HepG2 (cell line): ENCODE measurements around the gene RSF1. TPM values are rescaled to one million over a fixed set of nuclear protein-coding genes. Genes with fewer than 3 reads are reported as not detected.

Source experiments
- ATAC-seq: fragments of 200-7000 bp; cut with Tn5 transposase; 3 replicates; pipeline ENCODE4 v1.9.1; 2020; ENCODE audit warnings: mild to moderate bottlenecking, moderate library complexity
- BruUV-seq: library from RNA; stranded (reverse); fragments of 400-500 nt; replicated peaks from 2 replicates; lab custom pipeline; 2021; lab: Mats Ljungman, UMichigan
- CTCF ChIA-PET: fragments of 300-600 bp; formaldehyde crosslinking; extraction: SDS; loops from one replicate; lab custom pipeline; 2021; ENCODE audit warnings: low total read pairs, inconsistent platforms, low intra/inter-chr PET ratio; lab: Yijun Ruan, JAX
- POLR2A ChIA-PET: fragments of 350-600 bp; sonication (Branson Sonifier 250); formaldehyde crosslinking; loops from one replicate; lab custom pipeline; 2020; ENCODE audit warnings: antibody characterized with exemption, inconsistent platforms; lab: Yijun Ruan, JAX
- DNase-seq: peaks from one replicate; pipeline ENCODE4 v3.0.0-alpha.2; 2015; ENCODE audit warnings: low spot score
- FAIRE-seq: peaks from 3 replicates; lab custom pipeline; 2011; peaks lifted over from hg19 to GRCh38; lab: Jason Lieb, UNC
- H2AFZ ChIP-seq: one replicate; pipeline ENCODE4 v1.6.1; 2011; ENCODE audit warnings: low read length, inconsistent platforms
- H3K27ac ChIP-seq: fragments of 300-600 bp; 3 replicates; pipeline ENCODE4 v1.8.0; 2011; ENCODE audit warnings: mixed run types, mild to moderate bottlenecking, mixed read lengths, low read length, inconsistent platforms; ENCODE audit not compliant: insufficient read depth; ENCODE audit errors: extremely low read length
- H3K27me3 ChIP-seq, 2 experiments: fragments of 200-600 bp in 1 of 2; 2 replicates in 1 of 2; 3 replicates in 1 of 2; pipeline versions ENCODE4 v1.6.0 to v1.8.0; 2011; ENCODE audit warnings: low read length in 2 of 2, mild to moderate bottlenecking in 2 of 2, moderate library complexity in 2 of 2, inconsistent platforms in 1 of 2; ENCODE audit not compliant: insufficient read depth in 2 of 2, control insufficient read depth in 1 of 2
- H3K36me3 ChIP-seq, 2 experiments: fragments of 200-600 bp in 1 of 2; replicated peaks in 1 of 2; 2 replicates in 1 of 2; 3 replicates in 1 of 2; pipeline versions ENCODE4 v1.5.1 to v1.8.0; 2011; ENCODE audit warnings: low read length in 2 of 2, inconsistent platforms in 1 of 2; ENCODE audit not compliant: insufficient read depth in 2 of 2, control insufficient read depth in 1 of 2
- H3K4me1 ChIP-seq: 2 replicates; pipeline ENCODE4 v1.5.1; 2012; ENCODE audit warnings: low read length, inconsistent platforms; ENCODE audit not compliant: insufficient read depth
- H3K4me2 ChIP-seq: 2 replicates; pipeline ENCODE4 v1.6.0; 2011; ENCODE audit warnings: low read depth, low read length, inconsistent platforms
- H3K4me3 ChIP-seq, 3 experiments: fragments of 200-600 bp in 1 of 3; sonication (generic), shearing (Covaris generic) in 1 of 3; replicated peaks in 1 of 3; 2 replicates each; pipeline ENCODE4 v1.5.1; 2011 to 2016; ENCODE audit warnings: low read length in 3 of 3, inconsistent platforms in 2 of 3, low read depth in 2 of 3, mild to moderate bottlenecking in 2 of 3, control low read depth in 1 of 3, mixed read lengths in 1 of 3; ENCODE audit not compliant: insufficient read depth in 1 of 3
- H3K79me2 ChIP-seq: one replicate; pipeline ENCODE4 v1.6.1; 2011; ENCODE audit warnings: low read length, inconsistent platforms; ENCODE audit not compliant: insufficient read depth
- H3K9ac ChIP-seq: 2 replicates; pipeline ENCODE4 v1.6.0; 2011; ENCODE audit warnings: mild to moderate bottlenecking, low read depth, low read length, inconsistent platforms; ENCODE audit not compliant: insufficient read depth
- H3K9me3 ChIP-seq: 2 replicates; pipeline ENCODE4 v1.5.1; 2012; ENCODE audit warnings: mild to moderate bottlenecking, low read length
- H4K20me1 ChIP-seq: 2 replicates; pipeline ENCODE4 v1.6.0; 2011; ENCODE audit warnings: inconsistent platforms, mild to moderate bottlenecking, low read length, moderate library complexity; ENCODE audit not compliant: insufficient read depth
- BRCA1 ChIP-seq: sonication (generic); formaldehyde crosslinking; IDR thresholded peaks from 2 replicates; pipeline ENCODE4 v1.4.0; 2020; ENCODE audit warnings: missing genetic modification reagents
- ETV6 ChIP-seq: sonication (generic); formaldehyde crosslinking; conservative IDR thresholded peaks from 2 replicates; pipeline ENCODE4 v1.4.0; 2020; ENCODE audit warnings: missing genetic modification reagents
- MBNL3 ChIP-seq: fragments of 250-450 bp; sonication (Bioruptor Pico); conservative IDR thresholded peaks from 2 replicates; pipeline ENCODE4 v1.8.0; 2022; ENCODE audit warnings: mild to moderate bottlenecking, inconsistent platforms
- TP53 ChIP-seq: sonication (generic); formaldehyde crosslinking; conservative IDR thresholded peaks from 2 replicates; pipeline ENCODE4 v1.4.0; 2020; ENCODE audit warnings: missing genetic modification reagents
- ZNF446 ChIP-seq: sonication (generic); formaldehyde crosslinking; IDR thresholded peaks from 2 replicates; pipeline ENCODE4 v1.5.0; 2020; ENCODE audit warnings: mild to moderate bottlenecking, missing genetic modification reagents
- WGBS: methylation state at CpG from one replicate; pipeline ENCODE4 v1.1.6; 2017; ENCODE audit warnings: low lambda C conversion rate; 5-methylcytosine and 5-hydroxymethylcytosine counted together
- in situ Hi-C: cut with HindIII; loops from 2 replicates; pipeline ENCODE4 v1.10.0; 2017; ENCODE audit warnings: low pct_unique_long_range_greater_than_20kb; ENCODE audit not compliant: extremely low pct_ligation_motif_present
- intact Hi-C: fragments of 100-400 bp; cut with micrococcal nuclease; formaldehyde crosslinking; loops from one replicate; pipeline ENCODE4 v1.10.0; 2022; ENCODE audit not compliant: unreplicated experiment
- polyA plus RNA-seq, 8 experiments: library from polyadenylated mRNA; depleted of rRNA in 3 of 8; stranded (reverse) in 7 of 8; unstranded in 1 of 8; fragments of >200 nt; fragmentation: Illumina TruSeq in 4 of 8; extraction: Trizol in 4 of 8; gene quantifications; 2 replicates each; pipeline versions ENCODE4 v1.2.1 to v1.2.3, GENCODE V29; 2011 to 2016; ENCODE audit warnings: low read depth in 4 of 8, missing spikeins in 1 of 8, mixed read lengths in 1 of 8; ENCODE audit not compliant: insufficient read depth in 1 of 8
- total RNA-seq, 5 experiments: library from RNA; depleted of rRNA; stranded (reverse); fragments of >200 nt; fragmentation: Illumina TruSeq; extraction: Trizol; gene quantifications; 2 replicates each; pipeline ENCODE4 v1.2.3, GENCODE V29; 2016; ENCODE audit warnings: low read depth in 1 of 5

The RSF1 gene
- total and polyA plus RNA-seq, 2 of the 13 experiments (the other 11 are each of a cell fraction or from before 2014, with no cell fraction given) = 15.5 to 33.1 TPM

GRCh38 chr11:77668760-77669159 lies 151.8 kb downstream of the RSF1 start:
- in situ Hi-C loops = no loop called here

GRCh38 chr11:77665240-77665965 lies 155.1 kb downstream of the RSF1 start:
- FAIRE-seq (no peak), ATAC-seq (no peak), DNase-seq (no peak)
- TF ChIP-seq BRCA1 (CRISPR knock-in tag) (no peak), TP53 (CRISPR knock-in tag) (no peak), ZNF446 (CRISPR knock-in tag) (no peak)
- Histone ChIP-seq H3K4me1 (peaks cover 9% of the 10 kb centered on the region), H3K9ac (no peak overlapping the region), H3K27me3 (no peaks in the 10 kb centered on the region), H3K27ac (no peak overlapping the region), H3K36me3 (peaks cover 5 to 32% of the 10 kb centered on the region in 2 experiments; a peak in 4 of 5 replicates), H2AFZ (no peak overlapping the region), H3K79me2 (no peaks in the 10 kb centered on the region), H3K4me3 (no peak overlapping the region), H3K9me3 (no peaks in the 10 kb centered on the region), H4K20me1 (no peaks in the 10 kb centered on the region), H3K4me2 (no peak overlapping the region)
- in situ Hi-C loops = no loop called here
- 97% methylated on average over 7 of the region's 7 CpGs for WGBS
- ChIA-PET CTCF (no interaction called here), POLR2A (no interaction called here)
- BruUV-seq = no TSS peak
- intact Hi-C loops = no loop called here

More at GRCh38 chr11:77668760-77669159, 151.8 kb downstream of the RSF1 start:
- TF ChIP-seq ETV6 (CRISPR knock-in tag) (no peak), MBNL3 (CRISPR knock-in tag) (no peak)
- Histone ChIP-seq H3K79me2 (no peaks in the 10 kb centered on the region), H3K4me2 (no peak overlapping the region), H4K20me1 (no peaks in the 10 kb centered on the region), H3K9ac (no peak overlapping the region), H3K9me3 (no peaks in the 10 kb centered on the region), H3K27ac (no peak overlapping the region), H3K4me3 (no peak overlapping the region), H3K4me1 (peaks cover 14% of the 10 kb centered on the region), H3K36me3 (peaks cover 7 to 48% of the 10 kb centered on the region in 2 experiments), H2AFZ (no peak overlapping the region), H3K27me3 (no peaks in the 10 kb centered on the region)
- ATAC-seq (no peak), FAIRE-seq (no peak), DNase-seq (no peak)
- intact Hi-C loops = no loop called here
- BruUV-seq = no TSS peak
- ChIA-PET CTCF (no interaction called here), POLR2A (no interaction called here)
- WGBS = 93% methylated on average over 3 of the region's 3 CpGs
